SHP77 (cell line): ENCODE data around the gene LRRC52.

Source experiments
- DNase-seq, 2 experiments: peaks; one replicate each; lab custom pipeline; 2025; lab: John Stamatoyannopoulos, UW

The LRRC52 gene

GRCh38 chr1:165537356-165538109 lies 6.3 kb upstream of the LRRC52 start:
- DNase-seq: no peak

GRCh38 chr1:165539306-165539705 lies 4.5 kb upstream of the LRRC52 start:
- DNase-seq: no peak

- no peak for DNase-seq
These were observed 3.9 kb upstream of the LRRC52 start for GRCh38 chr1:165539908-165540307.

- DNase-seq: no peak
These were observed 1.7 kb upstream of the LRRC52 start for GRCh38 chr1:165542015-165542631.

- no peak for DNase-seq
These were observed 1.2 kb upstream of the LRRC52 start for GRCh38 chr1:165542647-165543046.

- no peak for DNase-seq
These were observed 1.2 kb downstream of the LRRC52 start for GRCh38 chr1:165544996-165545395.

GRCh38 chr1:165545974-165546373 lies 2.2 kb downstream of the LRRC52 start:
- no peak for DNase-seq

- no peak for DNase-seq
These were observed 6.2 kb downstream of the LRRC52 start for GRCh38 chr1:165549973-165550372.

GRCh38 chr1:165551469-165551868 lies 7.7 kb downstream of the LRRC52 start:
- no peak for DNase-seq

GRCh38 chr1:165560883-165561656 lies 17.3 kb downstream of the LRRC52 start:
- DNase-seq: no peak

- no peak for DNase-seq
These were observed 18.8 kb downstream of the LRRC52 start for GRCh38 chr1:165562571-165562970.

GRCh38 chr1:165563551-165563950 lies 19.8 kb downstream of the LRRC52 start:
- DNase-seq: no peak

- DNase-seq: no peak
These were observed 20.8 kb downstream of the LRRC52 start for GRCh38 chr1:165564561-165564960.

GRCh38 chr1:165565751-165566490 lies 22.1 kb downstream of the LRRC52 start:
- no peak for DNase-seq

- no peak for DNase-seq
These were observed 26.3 kb downstream of the LRRC52 start for GRCh38 chr1:165570078-165570477.

- no peak for DNase-seq
These were observed 30.0 kb downstream of the LRRC52 start for GRCh38 chr1:165573787-165574186.

- DNase-seq: no peak
These were observed 30.5 kb downstream of the LRRC52 start for GRCh38 chr1:165574295-165574694.

- no peak for DNase-seq
These were observed 31.8 kb downstream of the LRRC52 start for GRCh38 chr1:165575468-165576099.

- no peak for DNase-seq
These were observed 32.7 kb downstream of the LRRC52 start for GRCh38 chr1:165576536-165576935.

- DNase-seq: no peak
These were observed 33.9 kb downstream of the LRRC52 start for GRCh38 chr1:165577707-165578106.

GRCh38 chr1:165580931-165581871 lies 37.4 kb downstream of the LRRC52 start:
- no peak for DNase-seq
